ENCODE results near the gene BOLL.

DNA sequence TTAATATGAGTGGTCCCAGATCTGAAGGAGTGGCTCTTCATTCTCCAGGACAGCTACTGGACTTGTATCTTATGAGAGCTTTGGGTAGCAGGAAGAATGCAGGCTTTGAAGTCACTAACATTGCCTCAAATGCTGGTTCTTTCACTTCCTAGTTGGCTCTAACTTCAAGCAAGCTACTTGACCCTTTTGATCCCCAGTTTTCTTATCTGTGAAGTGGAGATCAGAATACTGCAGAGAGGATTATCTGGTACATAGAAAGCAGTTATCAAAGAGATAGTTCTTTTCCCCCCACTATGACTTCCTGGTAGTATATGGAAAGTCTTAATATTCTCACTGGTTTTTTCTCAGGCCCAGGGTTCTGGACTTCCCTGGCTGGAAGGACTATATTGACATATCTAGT is 15.9 kb upstream of the BOLL start:
- TF ChIP-seq, protein P1, sequence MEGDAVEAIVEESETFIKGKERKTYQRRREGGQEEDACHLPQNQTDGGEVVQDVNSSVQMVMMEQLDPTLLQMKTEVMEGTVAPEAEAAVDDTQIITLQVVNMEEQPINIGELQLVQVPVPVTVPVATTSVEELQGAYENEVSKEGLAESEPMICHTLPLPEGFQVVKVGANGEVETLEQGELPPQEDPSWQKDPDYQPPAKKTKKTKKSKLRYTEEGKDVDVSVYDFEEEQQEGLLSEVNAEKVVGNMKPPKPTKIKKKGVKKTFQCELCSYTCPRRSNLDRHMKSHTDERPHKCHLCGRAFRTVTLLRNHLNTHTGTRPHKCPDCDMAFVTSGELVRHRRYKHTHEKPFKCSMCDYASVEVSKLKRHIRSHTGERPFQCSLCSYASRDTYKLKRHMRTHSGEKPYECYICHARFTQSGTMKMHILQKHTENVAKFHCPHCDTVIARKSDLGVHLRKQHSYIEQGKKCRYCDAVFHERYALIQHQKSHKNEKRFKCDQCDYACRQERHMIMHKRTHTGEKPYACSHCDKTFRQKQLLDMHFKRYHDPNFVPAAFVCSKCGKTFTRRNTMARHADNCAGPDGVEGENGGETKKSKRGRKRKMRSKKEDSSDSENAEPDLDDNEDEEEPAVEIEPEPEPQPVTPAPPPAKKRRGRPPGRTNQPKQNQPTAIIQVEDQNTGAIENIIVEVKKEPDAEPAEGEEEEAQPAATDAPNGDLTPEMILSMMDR (IDR thresholded peaks at IDR 0.05) = no peak
- TF ChIP-seq POLR2A (IDR thresholded peaks at IDR 0.05) = no peak
